ENCODE data around the gene MRPL45. TPM values are rescaled to one million over a fixed set of nuclear protein-coding genes. Genes with fewer than 3 reads are reported as not detected.
A peak's percentile ranks its signal among the peaks of the same experiment; 100 is the strongest.

Gene MRPL45
- polyA plus RNA-seq, 10 donors, result 50.7 to 68.8 (median 56.3) TPM

DNA sequence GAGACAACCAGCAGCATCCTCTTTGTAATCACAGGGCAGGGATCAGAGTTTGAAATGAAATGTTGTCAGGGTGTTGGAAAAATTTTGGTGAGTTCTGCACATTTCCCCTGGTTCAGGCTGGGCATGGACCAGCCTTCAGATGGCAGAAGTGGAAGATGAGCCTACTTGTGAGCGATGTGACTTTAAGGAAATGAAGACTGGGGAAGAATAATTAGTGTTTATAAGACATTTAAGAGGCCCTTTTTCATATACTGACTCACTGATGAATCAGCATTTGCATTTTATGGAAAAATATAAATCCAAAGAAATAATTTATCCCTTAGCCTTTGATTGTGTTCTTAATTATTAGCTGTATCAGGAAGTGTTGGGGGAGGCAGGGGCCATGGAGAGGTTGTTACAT lies 25.9 kb downstream of the MRPL45 start:
- DNase-seq, result no peak

DNA sequence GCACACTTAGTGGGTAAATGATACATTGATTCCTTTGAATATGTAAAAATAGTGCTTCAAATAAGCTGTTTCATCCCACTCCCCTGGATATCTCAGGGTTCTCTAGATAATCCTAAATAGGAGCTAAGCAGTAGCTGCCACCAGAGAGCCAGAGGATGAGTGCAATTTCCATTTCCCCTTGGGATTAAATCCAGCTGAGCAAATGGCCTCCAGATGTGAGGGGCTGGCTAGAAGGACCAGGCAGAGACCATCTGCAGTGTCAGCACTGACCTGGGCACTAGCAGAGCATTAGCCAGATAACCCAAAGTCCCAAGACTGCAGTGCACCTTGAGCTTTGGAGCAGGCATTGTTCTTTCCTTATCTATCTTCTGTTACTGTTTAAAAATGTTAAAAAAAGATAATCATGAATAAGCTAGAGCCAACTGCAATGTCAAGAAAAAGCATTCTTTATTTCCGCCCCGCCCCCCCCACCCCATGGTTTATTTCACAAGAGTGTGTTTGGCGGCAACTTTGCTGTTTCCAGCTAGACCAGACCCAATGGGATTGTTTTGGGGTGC lies 27.3 kb downstream of the MRPL45 start:
- DNase-seq, result no peak

DNA sequence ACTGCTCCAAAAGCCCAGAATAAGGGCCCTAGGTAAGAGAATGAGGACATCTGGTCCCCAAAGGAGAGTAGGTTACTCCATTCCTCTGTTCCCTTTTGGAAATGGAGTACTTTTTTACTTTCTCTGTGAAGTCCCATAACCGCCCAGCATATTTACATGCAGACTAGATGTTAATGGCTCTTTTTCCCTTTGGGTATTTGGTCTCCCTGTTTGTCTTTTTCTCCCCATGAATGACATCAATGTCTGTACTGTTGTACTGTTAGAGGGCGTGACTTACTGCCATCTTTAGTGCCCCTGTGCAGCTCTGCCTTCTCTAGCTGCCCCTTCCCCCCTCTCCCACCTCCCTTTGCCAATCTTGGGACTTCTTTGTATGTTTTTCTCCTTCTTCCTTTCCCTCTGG lies 27.8 kb downstream of the MRPL45 start:
- DNase-seq, result no peak

DNA sequence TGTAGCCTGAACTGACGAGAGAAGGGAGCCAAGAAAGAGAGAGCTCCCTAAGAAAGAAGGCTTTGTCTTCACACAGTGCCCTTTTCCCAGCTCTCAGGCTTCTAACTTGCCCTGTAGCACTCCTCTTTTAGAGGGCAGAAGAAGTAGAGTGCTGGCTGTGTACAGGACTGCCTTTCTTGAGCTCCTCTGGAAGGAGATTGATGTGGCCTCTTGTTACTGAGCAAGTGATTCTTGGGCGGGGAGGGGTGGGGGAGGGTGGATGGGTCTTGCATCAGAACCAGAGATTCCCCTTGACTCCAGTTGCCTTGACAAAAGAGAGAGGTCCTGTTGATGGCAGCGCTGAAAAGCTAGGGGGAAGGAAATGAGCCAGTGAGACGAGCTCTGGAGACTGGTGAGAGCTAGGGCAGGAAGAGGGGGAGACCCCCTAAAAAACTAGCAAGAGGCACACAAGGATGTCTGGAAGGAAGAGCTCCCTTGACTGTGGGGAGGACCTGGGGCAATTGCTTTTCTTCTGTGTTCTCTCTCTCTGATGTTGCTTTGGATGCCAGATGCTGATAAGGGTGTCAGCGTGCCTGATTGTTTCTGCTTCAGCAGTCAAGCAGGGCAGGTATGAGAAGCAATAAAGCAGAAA lies 28.4 kb downstream of the MRPL45 start:
- DNase-seq, result no peak

GRCh38 chr17:38326996-38327792 lies 30.2 kb downstream of the MRPL45 start:
- DNase-seq, result peak in 1 of 3 donors; percentile 40

- DNase-seq, result no peak
Measured at GRCh38 chr17:38327936-38328335, 31.0 kb downstream of the MRPL45 start.

DNA sequence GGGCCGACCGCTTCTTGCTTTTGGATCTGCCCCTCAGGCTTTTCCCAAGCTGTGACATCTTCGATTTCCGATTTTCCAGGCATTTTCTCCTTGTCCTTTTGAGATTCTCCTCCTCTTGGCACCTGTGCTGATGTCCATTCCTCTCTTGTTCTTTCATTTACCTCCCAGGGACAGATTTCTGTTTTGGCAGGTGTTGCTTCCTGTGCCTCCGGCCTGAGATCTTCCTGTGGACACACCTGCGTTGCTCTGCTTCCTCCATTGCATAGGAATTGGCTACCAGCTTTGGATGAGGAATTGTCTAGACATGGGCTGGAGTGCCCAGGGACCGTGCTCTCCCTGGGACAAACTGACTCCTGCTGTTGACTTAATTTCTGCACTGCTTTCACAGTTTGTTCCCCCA lies 31.7 kb downstream of the MRPL45 start:
- no peak for DNase-seq

DNA sequence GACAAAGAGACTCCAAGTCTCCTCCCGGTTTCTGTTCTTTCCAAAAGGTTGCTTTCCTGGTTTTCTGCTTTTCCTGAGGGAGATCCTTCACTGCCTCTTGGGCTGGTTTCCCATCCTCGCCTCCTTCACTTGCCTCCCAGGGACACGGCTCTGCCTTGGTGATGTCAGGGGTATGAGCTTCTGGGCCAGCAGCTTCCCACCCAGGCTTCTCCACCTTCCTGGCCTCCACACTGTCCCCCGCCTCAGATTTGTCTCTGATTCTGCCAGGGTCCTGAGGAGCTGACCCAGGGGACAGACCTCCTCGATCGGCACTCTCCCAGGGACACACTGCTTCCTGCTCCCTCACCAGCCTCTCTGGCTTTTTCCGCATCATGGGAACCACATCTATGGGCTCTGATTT lies 32.3 kb downstream of the MRPL45 start:
- DNase-seq, result no peak

DNA sequence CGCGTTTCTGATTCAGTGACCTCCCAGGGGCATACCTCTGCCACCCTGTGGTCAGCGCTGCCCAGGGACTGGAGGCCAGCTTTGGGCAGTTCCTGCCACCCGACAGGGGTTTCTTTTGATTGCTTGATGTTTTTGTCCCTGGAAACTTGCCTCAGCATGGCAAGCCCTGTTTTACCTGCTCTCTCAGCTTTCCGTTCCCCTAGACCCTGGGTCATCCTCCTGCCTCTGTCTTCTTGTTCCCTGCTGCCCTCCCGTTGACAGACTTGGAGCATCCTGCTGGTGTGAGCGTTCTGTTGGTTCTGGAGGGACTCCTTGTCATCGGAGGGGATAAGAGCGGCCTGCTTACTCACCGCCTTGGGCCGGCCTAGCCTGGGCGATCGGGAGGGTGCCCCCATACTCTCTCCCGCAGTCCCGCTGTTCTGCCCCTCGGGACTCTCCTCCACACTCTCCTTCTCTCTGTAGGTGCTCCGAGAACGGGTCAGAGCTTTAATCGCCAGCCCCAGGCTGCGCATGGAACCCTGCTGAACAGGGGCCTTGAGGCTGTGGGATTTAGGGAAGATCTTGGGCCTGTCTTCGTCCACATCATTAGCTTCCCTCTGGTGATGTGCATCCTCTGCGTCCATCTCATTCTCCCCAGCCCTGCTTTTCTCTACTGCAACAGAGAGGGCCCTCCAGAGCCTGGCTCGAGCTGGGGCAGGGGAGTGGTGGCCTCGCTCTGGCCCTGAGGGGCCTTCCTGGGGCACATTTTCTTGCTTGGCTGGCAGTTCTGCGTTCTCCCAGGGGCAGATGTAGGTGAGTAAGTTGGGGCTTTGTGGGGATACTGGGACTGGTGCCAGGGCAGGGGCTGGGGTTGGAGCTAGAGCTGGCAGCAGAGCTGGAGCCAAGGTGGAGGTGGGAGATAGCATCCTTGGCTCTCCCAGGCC lies 33.1 kb downstream of the MRPL45 start:
- DNase-seq, result no peak

DNA sequence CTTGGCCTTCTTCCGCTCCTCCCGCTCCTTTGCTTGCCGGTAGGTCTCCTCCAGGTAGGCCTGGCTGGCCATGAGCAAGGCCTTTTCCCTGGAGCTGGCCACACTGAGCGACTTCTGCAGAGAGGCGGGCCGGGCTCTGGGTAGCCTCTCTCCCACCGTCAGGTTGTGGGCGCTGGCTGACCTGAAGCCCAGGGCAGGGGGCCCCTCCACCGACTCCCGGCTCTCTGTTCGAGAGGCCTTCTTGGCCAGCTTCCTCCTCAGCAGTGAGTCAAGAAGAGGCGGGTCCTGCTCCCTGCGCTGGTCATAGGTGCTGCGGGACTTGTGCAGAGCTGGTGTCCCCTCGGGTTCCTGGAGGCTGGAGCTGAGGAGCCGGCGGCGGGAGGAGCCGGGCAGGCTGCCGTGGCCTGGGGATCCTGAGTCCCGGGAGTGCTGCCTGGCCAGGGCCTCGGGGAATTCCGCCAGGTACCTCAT lies 34.0 kb downstream of the MRPL45 start:
- no peak for DNase-seq

DNA sequence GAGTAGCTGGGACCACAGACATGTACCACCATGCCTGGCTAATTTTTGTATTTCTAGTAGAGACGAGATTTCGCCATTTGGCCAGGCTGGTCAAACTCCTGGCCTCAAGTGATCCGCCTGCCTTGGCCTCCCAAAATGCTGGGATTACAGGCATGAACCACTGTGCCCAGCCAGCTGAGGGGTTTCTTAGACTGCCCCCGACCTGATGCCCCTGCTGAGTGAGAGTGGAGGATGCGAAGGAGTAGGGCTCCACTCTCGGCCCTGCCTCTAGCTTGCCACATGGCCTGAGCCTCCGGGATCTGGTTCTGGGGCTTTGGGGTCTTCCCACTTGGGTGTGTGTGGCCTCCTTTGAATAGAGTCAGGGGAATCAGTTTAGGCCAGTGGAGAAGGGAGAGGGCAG lies 35.8 kb downstream of the MRPL45 start:
- DNase-seq, result no peak

GRCh38 chr17:38333635-38334295 lies 36.8 kb downstream of the MRPL45 start:
- DNase-seq, result no peak

GRCh38 chr17:38334480-38335364 lies 37.8 kb downstream of the MRPL45 start:
- no peak for DNase-seq

DNA sequence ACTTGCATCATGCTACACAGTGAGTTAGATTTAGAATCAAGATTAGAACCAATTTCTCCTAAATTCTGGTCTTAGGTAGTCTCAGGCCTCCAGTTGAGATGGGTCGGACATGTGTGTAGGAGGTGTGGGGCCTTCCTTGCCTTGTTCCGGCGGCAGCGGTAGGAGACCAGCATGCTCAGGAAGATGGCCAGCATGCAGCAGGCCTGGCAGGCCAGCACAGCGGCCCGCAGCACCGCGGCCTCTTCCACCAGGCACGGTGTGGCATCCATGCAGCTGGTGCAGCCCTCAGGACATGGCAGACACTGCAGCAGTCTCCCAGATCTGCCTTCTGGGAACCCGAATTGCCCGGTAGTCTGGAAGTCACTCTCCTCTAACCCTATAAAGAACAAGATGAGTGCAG lies 39.9 kb downstream of the MRPL45 start:
- DNase-seq, result no peak

GRCh38 chr17:38338053-38338452 lies 41.1 kb downstream of the MRPL45 start:
- no peak for DNase-seq

GRCh38 chr17:38338535-38338934 lies 41.6 kb downstream of the MRPL45 start:
- DNase-seq, result no peak

GRCh38 chr17:38339891-38340290 lies 42.9 kb downstream of the MRPL45 start:
- no peak for DNase-seq

DNA sequence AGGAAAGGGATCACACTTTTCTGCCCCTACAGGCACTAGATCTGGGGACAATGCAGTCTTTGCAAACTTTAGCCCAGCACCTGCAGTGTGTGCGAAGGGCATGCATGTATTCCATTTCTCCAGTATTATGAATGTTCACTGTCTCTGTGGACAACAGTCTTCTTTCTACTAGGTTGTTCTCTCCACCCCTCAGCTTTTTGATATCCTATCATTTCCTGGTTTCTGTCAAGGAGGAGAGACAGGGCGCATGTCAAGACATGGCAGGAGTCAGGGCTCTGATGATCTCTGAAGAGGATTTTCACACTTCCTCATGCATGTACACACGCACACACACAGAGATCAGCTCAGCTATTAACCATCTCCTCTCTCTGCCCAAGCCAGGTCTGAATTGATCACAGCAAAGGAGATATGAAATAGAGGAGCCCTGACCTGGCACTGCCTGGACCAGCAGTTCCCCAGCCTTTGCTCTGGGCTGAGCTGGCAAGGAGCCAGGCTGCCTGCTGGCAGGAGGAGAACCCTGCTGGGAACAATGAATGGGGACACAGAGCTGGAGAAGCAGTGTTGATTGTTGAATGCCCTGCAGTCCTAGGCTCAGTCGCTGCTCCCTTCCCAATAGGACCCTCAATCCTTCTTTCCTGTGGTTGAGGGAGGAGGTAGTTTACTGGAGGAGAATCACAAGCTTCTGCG lies 44.2 kb downstream of the MRPL45 start:
- DNase-seq, result peak in 1 of 3 donors; percentile 25

GRCh38 chr17:38342886-38343607 lies 46.1 kb downstream of the MRPL45 start:
- DNase-seq, result no peak
